Immature natural killer cell (primary cell): ENCODE data around the gene MAPK8IP3. TPM values are rescaled to one million over a fixed set of nuclear protein-coding genes. Genes with fewer than 3 reads are reported as not detected.

ENCODE experiments used
- polyA plus RNA-seq, 3 donors: library from polyadenylated mRNA; unstranded; fragments of 300-500 nt; fragmentation: Illumina TruSeq; gene quantifications; one replicate each; pipeline ENCODE4 v1.2.3, GENCODE V29; 2021

Gene MAPK8IP3
- polyA plus RNA-seq, 3 donors from 2014 or later = 0.55 to 3.8 (median 0.57) TPM

Other genes with a start within 250 kb of the MAPK8IP3 start
- gene CLCN7, start 231.2 kb upstream of the MAPK8IP3 start, polyA plus RNA-seq = 10 to 100 TPM; 19.8 to 44.8 (median 21.5) TPM
- gene PTX4, start 217.3 kb upstream of the MAPK8IP3 start, polyA plus RNA-seq = not detected
- 10 to 100 TPM; 12.0 to 16.4 (median 12.3) TPM for gene TELO2, start 212.8 kb upstream of the MAPK8IP3 start, polyA plus RNA-seq
- 10 to 100 TPM; 23.0 to 41.0 (median 38.3) TPM for gene TMEM204, start 172.5 kb upstream of the MAPK8IP3 start, polyA plus RNA-seq
- gene IFT140, start 94.1 kb upstream of the MAPK8IP3 start, polyA plus RNA-seq = 1 to 10 TPM in 2 of 3 donors, not detected in 1; 1.5 to 2.0 TPM
- gene CRAMP1, start 93.8 kb upstream of the MAPK8IP3 start, polyA plus RNA-seq = 10 to 100 TPM in 1 of 3 donors, 1 to 10 TPM in 2; 1.4 to 11.5 (median 2.8) TPM
- 10 to 100 TPM in 1 of 3 donors, 1 to 10 TPM in 2; 7.9 to 14.0 (median 8.3) TPM for gene JPT2, start 27.9 kb upstream of the MAPK8IP3 start, polyA plus RNA-seq
- 10 to 100 TPM; 49.4 to 96.9 (median 82.4) TPM for gene NME3, start 65.3 kb downstream of the MAPK8IP3 start, polyA plus RNA-seq
- gene EME2, start 66.6 kb downstream of the MAPK8IP3 start, polyA plus RNA-seq = 1 to 10 TPM in 2 of 3 donors, under 1 TPM in 1; 0.79 to 2.2 (median 1.0) TPM
- 100 to 1,000 TPM; 111 to 139 (median 139) TPM for gene MRPS34, start 66.9 kb downstream of the MAPK8IP3 start, polyA plus RNA-seq
- 10 to 100 TPM; 68.3 to 80.4 (median 77.6) TPM for gene SPSB3, start 76.4 kb downstream of the MAPK8IP3 start, polyA plus RNA-seq
- 100 to 1,000 TPM; 106 to 151 (median 127) TPM for gene NUBP2, start 76.8 kb downstream of the MAPK8IP3 start, polyA plus RNA-seq
- not detected for gene IGFALS, start 87.5 kb downstream of the MAPK8IP3 start, polyA plus RNA-seq
- 10 to 100 TPM; 53.0 to 54.7 (median 54.3) TPM for gene HAGH, start 120.6 kb downstream of the MAPK8IP3 start, polyA plus RNA-seq
- 10 to 100 TPM; 22.7 to 35.4 (median 24.8) TPM for gene FAHD1, start 121.0 kb downstream of the MAPK8IP3 start, polyA plus RNA-seq
- gene MEIOB, start 166.0 kb downstream of the MAPK8IP3 start, polyA plus RNA-seq = not detected
- not detected for gene HS3ST6, start 212.2 kb downstream of the MAPK8IP3 start, polyA plus RNA-seq
- gene MSRB1, start 237.0 kb downstream of the MAPK8IP3 start, polyA plus RNA-seq = 10 to 100 TPM; 34.0 to 66.5 (median 47.0) TPM
- gene RPL3L, start 248.5 kb downstream of the MAPK8IP3 start, polyA plus RNA-seq = not detected